NCI-H1092 treated with DMSO at 0.1 percent for 48 hours (cell line): ENCODE data around the gene IGFALS.
"Not testable (repeated sequence)": the region's sequence is repeated elsewhere in the genome, so short reads cannot be mapped to it uniquely, and the experiment has no call there.

Experiments
- DNase-seq: peaks from one replicate; lab custom pipeline; 2025; lab: John Stamatoyannopoulos, UW

IGFALS gene

GRCh38 chr16:1818204-1818872 is 24.8 kb upstream of the IGFALS start:
- DNase-seq: no peak

GRCh38 chr16:1817716-1818115 is 24.2 kb upstream of the IGFALS start:
- DNase-seq: no peak

GRCh38 chr16:1817276-1817589 is 23.7 kb upstream of the IGFALS start:
- no peak for DNase-seq

- DNase-seq: no peak
Observed at GRCh38 chr16:1816396-1817275, 23.1 kb upstream of the IGFALS start.

- no peak for DNase-seq
Observed at GRCh38 chr16:1815461-1815860, 22.0 kb upstream of the IGFALS start.

DNA sequence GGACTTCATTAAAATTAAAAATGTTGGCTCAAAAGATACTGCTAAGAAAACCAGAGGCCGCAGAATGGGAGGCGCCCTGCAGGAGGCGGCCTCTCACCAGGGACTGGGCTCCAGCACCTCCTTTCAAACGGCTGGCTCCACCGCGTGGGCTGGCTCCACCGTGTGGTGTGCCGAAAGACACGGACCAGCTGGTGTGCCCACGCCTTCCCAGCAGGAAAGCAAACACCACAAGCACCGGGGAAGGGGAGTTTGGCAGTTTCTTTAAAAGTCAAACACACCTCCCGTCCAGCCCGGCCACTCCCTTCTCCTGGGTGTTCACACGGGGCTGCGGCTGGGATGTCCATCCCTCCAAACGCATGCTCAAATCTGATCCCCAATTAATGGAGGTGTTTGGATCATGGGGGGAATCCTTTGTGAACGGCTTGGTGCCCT is 19.2 kb upstream of the IGFALS start:
- peak; percentile 65 for DNase-seq

DNA sequence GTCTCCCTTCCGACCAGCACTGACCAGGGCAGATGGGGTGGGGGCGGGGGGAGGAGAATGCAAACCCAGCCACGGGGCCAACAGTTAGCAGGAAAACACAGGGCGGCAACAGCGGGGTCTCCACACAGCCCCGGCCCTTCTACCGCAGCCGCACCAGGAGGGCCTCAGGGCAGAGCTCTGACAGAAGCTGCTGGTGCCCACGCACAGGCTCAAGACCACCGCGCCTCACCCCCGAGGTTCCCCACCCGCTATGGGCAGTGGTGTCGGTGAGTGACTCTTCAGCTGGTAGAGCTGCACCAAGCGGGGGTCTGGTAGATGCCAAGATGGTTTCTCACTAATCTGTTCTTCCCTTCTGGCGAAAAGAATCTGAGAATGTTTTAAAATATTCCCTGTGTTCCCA is 17.0 kb upstream of the IGFALS start:
- DNase-seq: no peak

GRCh38 chr16:1810106-1810505 is 16.6 kb upstream of the IGFALS start:
- no peak for DNase-seq

DNA sequence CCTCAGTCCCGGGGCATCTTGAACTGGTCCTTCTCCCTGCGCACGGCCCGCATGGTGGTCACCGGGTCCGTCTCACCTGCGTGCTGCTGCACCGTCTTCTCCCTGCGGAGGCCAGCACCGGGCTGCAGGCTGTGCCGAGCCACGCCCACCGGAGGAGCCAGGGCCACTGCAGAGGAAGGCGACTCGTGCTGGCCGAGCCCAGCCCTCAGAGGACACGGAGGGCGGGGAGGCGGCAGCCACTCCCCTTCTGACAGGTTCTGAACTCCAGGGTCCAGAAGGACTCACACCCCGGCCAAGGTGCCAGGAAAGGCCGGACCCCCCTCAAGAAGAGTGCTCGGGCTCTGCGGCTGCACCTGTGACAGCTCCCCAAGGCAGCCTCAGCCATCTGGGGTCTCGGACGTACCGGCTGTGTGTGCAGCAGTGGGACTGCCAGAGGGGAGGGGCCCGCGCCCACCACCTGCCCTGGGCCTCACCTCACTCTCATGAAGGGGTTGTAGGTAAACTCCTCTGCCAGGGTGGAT is 15.8 kb upstream of the IGFALS start:
- DNase-seq: no peak

DNA sequence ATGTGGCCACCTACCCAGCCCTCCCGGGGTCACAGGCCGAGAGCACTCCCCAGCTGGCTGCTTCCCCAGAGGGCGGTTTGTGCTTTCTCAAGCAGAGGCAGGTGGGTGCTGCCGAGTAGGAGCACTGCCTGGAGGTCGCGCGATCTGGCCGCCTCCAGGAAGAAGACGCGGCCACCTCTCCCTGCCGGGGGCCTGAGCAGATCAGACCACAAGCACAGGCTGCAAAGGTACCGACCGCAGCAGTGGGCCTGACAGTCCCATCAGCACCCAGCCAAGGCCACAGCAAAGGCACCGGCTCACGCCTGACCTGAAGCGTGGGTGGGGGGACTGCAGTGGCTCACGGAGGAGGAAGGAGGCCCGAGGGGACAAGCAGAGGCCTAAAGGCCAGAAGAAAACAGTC is 15.2 kb upstream of the IGFALS start:
- DNase-seq: no peak

DNA sequence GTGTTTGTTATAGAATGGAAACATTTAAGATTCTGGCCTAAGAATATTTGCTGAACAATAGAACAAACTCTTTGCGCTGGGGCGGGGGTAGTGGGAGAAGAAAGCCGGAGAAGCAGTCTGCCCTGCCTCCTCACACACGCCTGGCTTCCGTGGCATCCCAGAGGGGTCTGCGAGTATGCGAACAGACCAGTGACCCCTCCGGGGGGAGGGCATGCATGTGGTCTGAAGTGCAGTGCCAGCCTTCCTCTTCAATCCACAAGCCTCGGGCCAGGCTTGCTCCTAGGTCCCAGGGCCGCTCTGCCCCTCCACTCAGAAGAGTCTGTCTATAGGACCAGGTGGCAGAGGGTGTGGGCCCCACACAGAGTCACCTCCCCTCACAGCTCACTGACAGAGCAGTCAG is 14.1 kb upstream of the IGFALS start:
- DNase-seq: no peak

- DNase-seq: no peak
Observed at GRCh38 chr16:1800701-1801100, 7.2 kb upstream of the IGFALS start.

DNA sequence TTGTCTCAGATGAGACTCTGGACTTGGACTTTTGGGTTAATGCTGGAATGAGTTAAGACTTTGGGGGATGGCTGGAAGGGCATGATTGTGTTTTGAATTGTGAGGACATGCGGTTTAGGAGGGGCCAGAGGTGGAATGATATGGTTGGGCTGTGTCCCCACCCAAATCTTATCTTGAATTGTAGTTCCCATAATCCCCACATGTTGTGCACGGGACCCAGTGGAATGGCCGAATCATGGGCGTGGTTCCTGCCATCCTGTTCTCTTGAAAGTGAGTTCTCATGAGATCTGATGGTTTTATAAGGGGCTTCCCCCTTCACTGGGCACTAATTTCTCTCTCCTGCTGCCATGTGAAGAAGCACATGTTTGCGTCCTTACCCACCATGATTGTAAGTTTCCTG is 5.8 kb upstream of the IGFALS start:
- not testable (repeated sequence) for DNase-seq

GRCh38 chr16:1794908-1795666 is 1.6 kb upstream of the IGFALS start:
- DNase-seq: no peak

GRCh38 chr16:1794221-1794871 is 841 bp upstream of the IGFALS start:
- DNase-seq: no peak

GRCh38 chr16:1792836-1793577 is 498 bp downstream of the IGFALS start:
- no peak for DNase-seq

DNA sequence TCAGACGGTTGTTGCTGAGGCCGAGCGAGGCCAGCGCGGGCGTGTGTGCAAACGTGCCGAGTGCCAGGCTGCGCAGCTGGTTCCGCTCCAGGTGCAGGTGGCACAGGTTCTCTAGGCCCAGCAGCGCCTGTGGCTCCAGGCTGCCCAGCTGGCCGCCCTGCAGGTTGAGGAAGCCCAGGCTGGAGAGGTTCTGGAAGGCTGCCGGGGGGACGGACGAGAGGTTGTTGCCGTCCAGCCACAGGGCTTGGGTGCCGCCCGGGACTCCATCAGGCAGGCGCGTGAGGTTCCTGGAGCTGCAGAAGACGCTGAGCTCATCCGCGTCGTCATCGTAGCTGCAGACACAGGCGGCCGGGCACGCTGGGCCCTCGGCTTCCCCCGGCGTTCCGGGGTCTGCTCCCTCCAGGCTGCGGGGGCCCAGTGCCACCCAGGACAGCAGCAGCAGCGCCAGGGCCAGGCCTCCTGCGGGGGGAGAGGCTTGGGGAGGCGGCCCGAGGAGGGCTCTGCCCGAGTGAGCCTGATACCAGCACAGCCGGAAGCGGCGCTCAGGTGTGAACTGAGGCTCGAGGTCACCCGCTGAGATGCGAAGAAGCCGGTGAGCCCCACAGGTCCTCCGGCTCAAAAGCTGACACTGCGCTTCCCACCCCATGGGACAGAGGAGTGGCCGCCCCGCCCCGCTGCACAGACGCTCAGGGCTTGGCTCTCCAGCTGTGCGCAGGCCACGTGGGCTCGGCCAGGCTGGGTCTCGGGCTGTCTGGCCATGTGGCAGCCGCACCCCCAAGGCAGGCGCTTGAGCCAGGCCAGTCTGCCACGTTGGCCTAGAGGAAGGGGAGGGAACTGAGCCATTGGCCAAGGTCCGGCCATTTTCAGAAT is 1.3 kb downstream of the IGFALS start:
- no peak for DNase-seq

GRCh38 chr16:1791256-1791942 is 2.1 kb downstream of the IGFALS start:
- DNase-seq: no peak

GRCh38 chr16:1790611-1791255 is 2.8 kb downstream of the IGFALS start:
- no peak for DNase-seq
